ENCODE results near the gene COL7A1. TPM values are rescaled to one million over a fixed set of nuclear protein-coding genes. Genes with fewer than 3 reads are reported as not detected.

Gene COL7A1
- total and polyA plus RNA-seq, 8 donors: 7.2 to 13.2 (median 9.4) TPM

- peak overlapping the region; percentile 67 to 87 for H3K27ac ChIP-seq
- no peaks in the 10 kb centered on the region for H3K27me3 ChIP-seq
- intact Hi-C loops (cut with DNase I): no loop called here
- peak overlapping the region; percentile 99 to 100 for H3K4me3 ChIP-seq
- no peak for TF ChIP-seq CTCF (IDR thresholded peaks at IDR 0.05)
- peak in 1 of 4 donors; percentile 20 for DNase-seq
- H3K36me3 ChIP-seq: peaks cover 0 to 24% of the 10 kb centered on the region in 2 donors
- H3K4me1 ChIP-seq: peaks cover 16 to 20% of the 10 kb centered on the region in 2 donors
- H3K9me3 ChIP-seq: no peaks in the 10 kb centered on the region
- no peak for ATAC-seq
These were observed 41.1 kb upstream of the COL7A1 start for GRCh38 chr3:48636149-48636655.

GRCh38 chr3:48635222-48636021 is 40.3 kb upstream of the COL7A1 start, which contains the start of gene SLC26A6:
SLC26A6 (minus strand) TSS chr3:48635461; CDS start chr3:48635393, 68 bp downstream.
- Histone ChIP-seq H3K4me1 (peaks cover 16 to 20% of the 10 kb centered on the region in 2 donors), H3K27ac (peak within 1 kb of the TSS; percentile 78 to 87), H3K9me3 (no peaks in the 10 kb centered on the region), H3K27me3 (no peaks in the 10 kb centered on the region), H3K4me3 (peak within 1 kb of the TSS; percentile 99 to 100), H3K36me3 (peaks cover 0 to 31% of the 10 kb centered on the region in 2 donors)
- TF ChIP-seq CTCF (IDR thresholded peaks at IDR 0.05): peak in 1 of 2 donors; percentile 40
- DNase-seq: peak; percentile 95 to 100 (median 97)
- intact Hi-C loops (cut with DNase I): no loop called here
- ATAC-seq: peak; percentile 98

GRCh38 chr3:48634661-48635221 is 39.6 kb upstream of the COL7A1 start:
- H3K4me1 ChIP-seq: peaks cover 16 to 20% of the 10 kb centered on the region in 2 donors
- peaks cover 0 to 38% of the 10 kb centered on the region in 2 donors for H3K36me3 ChIP-seq
- intact Hi-C loops (cut with DNase I): no loop called here
- DNase-seq (peak in 2 of 4 donors; percentile 66 to 87), ATAC-seq (peak; percentile 73)
- TF ChIP-seq CTCF (IDR thresholded peaks at IDR 0.05): no peak
- H3K4me3 ChIP-seq: peak overlapping the region; percentile 99 to 100
- no peaks in the 10 kb centered on the region for H3K9me3 ChIP-seq
- H3K27me3 ChIP-seq: no peaks in the 10 kb centered on the region
- H3K27ac ChIP-seq: peak overlapping the region; percentile 78 to 87

- TF ChIP-seq CTCF (IDR thresholded peaks at IDR 0.05): no peak
- Histone ChIP-seq H3K27me3 (no peaks in the 10 kb centered on the region), H3K4me3 (peak overlapping the region in 1 of 2 donors; percentile 99), H3K27ac (no peak overlapping the region), H3K36me3 (peaks cover 0 to 48% of the 10 kb centered on the region in 2 donors), H3K9me3 (no peaks in the 10 kb centered on the region), H3K4me1 (peaks cover 16 to 20% of the 10 kb centered on the region in 2 donors)
- peak in 1 of 4 donors; percentile 48 for DNase-seq
- intact Hi-C loops (cut with DNase I): no loop called here
- no peak for ATAC-seq
These were observed 38.6 kb upstream of the COL7A1 start for GRCh38 chr3:48633743-48634142.

GRCh38 chr3:48633256-48633655 is 38.1 kb upstream of the COL7A1 start:
- H3K36me3 ChIP-seq: peaks cover 0 to 53% of the 10 kb centered on the region in 2 donors
- no peaks in the 10 kb centered on the region for H3K27me3 ChIP-seq
- ATAC-seq (no peak), DNase-seq (peak in 1 of 4 donors; percentile 57)
- H3K9me3 ChIP-seq: no peaks in the 10 kb centered on the region
- no peak overlapping the region for H3K4me3 ChIP-seq
- peaks cover 16 to 20% of the 10 kb centered on the region in 2 donors for H3K4me1 ChIP-seq
- intact Hi-C loops (cut with DNase I): no loop called here
- no peak overlapping the region for H3K27ac ChIP-seq
- TF ChIP-seq CTCF (IDR thresholded peaks at IDR 0.05): no peak

All from left lung (tissue), 10 donors.